SK-N-SH treated with all-trans-retinoic acid at 6 μM for 48 hours (cell line): Measurements from ENCODE around the gene INPP4B.

Source experiments
- ATAC-seq: fragments of 200-7000 bp; cut with Tn5 transposase; 3 replicates; pipeline ENCODE4 v1.9.1; 2020; ENCODE audit warnings: mild to moderate bottlenecking, moderate library complexity
- ARNTL ChIP-seq: fragments of 450-650 bp; formaldehyde crosslinking; IDR thresholded peaks from 2 replicates; pipeline ENCODE4 v1.5.0; 2020; ENCODE audit warnings: low read depth, mild to moderate bottlenecking, moderate library complexity, borderline replicate concordance
- BACH2 ChIP-seq: fragments of 250-450 bp; sonication (Bioruptor Pico); IDR thresholded peaks from 2 replicates; pipeline ENCODE4 v1.9.0; 2021; ENCODE audit warnings: mild to moderate bottlenecking, borderline replicate concordance
- CREB5 ChIP-seq: fragments of 250-450 bp; sonication (Bioruptor Pico); IDR thresholded peaks from 2 replicates; pipeline ENCODE4 v1.5.1; 2020; ENCODE audit warnings: low read depth, mild to moderate bottlenecking, moderate library complexity
- CSDC2 ChIP-seq: fragments of 250-450 bp; sonication (Bioruptor Pico); IDR thresholded peaks from 2 replicates; pipeline ENCODE4 v1.5.0; 2020; ENCODE audit warnings: mild to moderate bottlenecking, moderate library complexity
- CSRNP3 ChIP-seq: fragments of 250-450 bp; sonication (Bioruptor Pico); IDR thresholded peaks from 2 replicates; pipeline ENCODE4 v1.5.1; 2021; ENCODE audit warnings: mild to moderate bottlenecking, moderate library complexity
- ESRRG ChIP-seq: fragments of 250-450 bp; sonication (Bioruptor Pico); IDR thresholded peaks from 2 replicates; pipeline ENCODE4 v1.6.1; 2021; ENCODE audit warnings: mild to moderate bottlenecking
- GLIS3 ChIP-seq: fragments of 250-450 bp; sonication (Bioruptor Pico); IDR thresholded peaks from 2 replicates; pipeline ENCODE4 v1.5.0; 2020; ENCODE audit warnings: mild to moderate bottlenecking, moderate library complexity
- ISL1 ChIP-seq: fragments of 250-450 bp; sonication (Bioruptor Pico); IDR thresholded peaks from 2 replicates; pipeline ENCODE4 v2.1.2; 2022; ENCODE audit warnings: mild to moderate bottlenecking, moderate library complexity
- OSR1 ChIP-seq: fragments of 250-450 bp; sonication (Bioruptor Pico); IDR thresholded peaks from 2 replicates; pipeline ENCODE4 v1.8.0; 2022; ENCODE audit warnings: moderate library complexity, mild to moderate bottlenecking, inconsistent platforms
- PATZ1 ChIP-seq: fragments of 250-450 bp; sonication (Bioruptor Pico); IDR thresholded peaks from 2 replicates; pipeline ENCODE4 v1.8.0; 2020; ENCODE audit warnings: mild to moderate bottlenecking, moderate library complexity, borderline replicate concordance
- POU6F1 ChIP-seq: fragments of 250-450 bp; sonication (Bioruptor Pico); IDR thresholded peaks from 2 replicates; pipeline ENCODE4 v1.8.0; 2021; ENCODE audit warnings: low read depth, mild to moderate bottlenecking, moderate library complexity, borderline replicate concordance
- PPARA ChIP-seq: fragments of 250-450 bp; sonication (Bioruptor Pico); IDR thresholded peaks from 2 replicates; pipeline ENCODE4 v1.5.0; 2020; ENCODE audit warnings: mild to moderate bottlenecking, borderline replicate concordance
- SNAI2 ChIP-seq: fragments of 250-450 bp; sonication (Bioruptor Pico); IDR thresholded peaks from 2 replicates; pipeline ENCODE4 v1.5.0; 2020; ENCODE audit warnings: mild to moderate bottlenecking, moderate library complexity
- TCF4 ChIP-seq: fragments of 250-450 bp; sonication (Bioruptor Pico); IDR thresholded peaks from 2 replicates; pipeline ENCODE4 v1.8.0; 2021; ENCODE audit warnings: mild to moderate bottlenecking, moderate library complexity, borderline replicate concordance
- TOX ChIP-seq: fragments of 250-450 bp; sonication (Bioruptor Pico); IDR thresholded peaks from 2 replicates; pipeline ENCODE4 v1.8.0; 2021; ENCODE audit warnings: mild to moderate bottlenecking, moderate library complexity, borderline replicate concordance
- ZC3H10 ChIP-seq: fragments of 250-450 bp; sonication (Bioruptor Pico); IDR thresholded peaks from 2 replicates; pipeline ENCODE4 v1.5.1; 2021; ENCODE audit warnings: mild to moderate bottlenecking, moderate library complexity
- ZFP3 ChIP-seq: fragments of 250-450 bp; sonication (Bioruptor Pico); IDR thresholded peaks from 2 replicates; pipeline ENCODE4 v1.5.0; 2020; ENCODE audit warnings: mild to moderate bottlenecking, moderate library complexity
- ZFP30 ChIP-seq: fragments of 450-650 bp; formaldehyde crosslinking; IDR thresholded peaks from 2 replicates; pipeline ENCODE4 v1.5.0; 2022; ENCODE audit warnings: mild to moderate bottlenecking, moderate library complexity
- ZNF565 ChIP-seq: fragments of 450-650 bp; formaldehyde crosslinking; conservative IDR thresholded peaks from 2 replicates; pipeline ENCODE4 v1.5.0; 2020; ENCODE audit warnings: low read depth, mild to moderate bottlenecking, moderate library complexity
- ZNF70 ChIP-seq: fragments of 450-650 bp; formaldehyde crosslinking; IDR thresholded peaks from 2 replicates; pipeline ENCODE4 v1.5.0; 2020; ENCODE audit warnings: mild to moderate bottlenecking, moderate library complexity
- ZNF8 ChIP-seq: fragments of 450-650 bp; formaldehyde crosslinking; IDR thresholded peaks from 2 replicates; pipeline ENCODE4 v1.5.0; 2020; ENCODE audit warnings: mild to moderate bottlenecking, moderate library complexity

Gene INPP4B

GRCh38 chr4:142095886-142096605 lies 750.1 kb downstream of the INPP4B start (continued):
- TF ChIP-seq POU6F1 (CRISPR knock-in tag) (peak; percentile 72; the same call in 1 of the 2 replicates), ESRRG (CRISPR knock-in tag) (no peak), ZNF565 (no peak), ZFP3 (CRISPR knock-in tag) (no peak), SNAI2 (CRISPR knock-in tag) (0 out of 2 replicates have a peak, but pooled peaks have one; percentile 23), ARNTL (CRISPR knock-in tag) (no peak), GLIS3 (CRISPR knock-in tag) (no peak), CSRNP3 (CRISPR knock-in tag) (no peak), PPARA (CRISPR knock-in tag) (no peak)

GRCh38 chr4:142092941-142093340 lies 753.2 kb downstream of the INPP4B start:
- TF ChIP-seq ZFP30 (CRISPR knock-in tag) = no peak
- no peak for TF ChIP-seq SNAI2 (CRISPR knock-in tag)
- no peak for TF ChIP-seq BACH2 (CRISPR knock-in tag)
- no peak for TF ChIP-seq CSDC2 (CRISPR knock-in tag)
- no peak for TF ChIP-seq ISL1 (CRISPR knock-in tag)
- no peak for TF ChIP-seq ZNF565
- no peak for TF ChIP-seq ZNF70 (CRISPR knock-in tag)
- ATAC-seq = no peak

- ATAC-seq = peak; percentile 66
- TF ChIP-seq ZFP3 (CRISPR knock-in tag) (peak; percentile 57; the same call in 1 of the 2 replicates), TOX (CRISPR knock-in tag) (peak; percentile 97), ARNTL (CRISPR knock-in tag) (no peak), ZNF70 (CRISPR knock-in tag) (no peak), ISL1 (CRISPR knock-in tag) (peak; percentile 91), ESRRG (CRISPR knock-in tag) (no peak), ZC3H10 (peak; percentile 88), PPARA (CRISPR knock-in tag) (no peak), PATZ1 (peak; percentile 81), OSR1 (CRISPR knock-in tag) (no peak), CSDC2 (CRISPR knock-in tag) (no peak), CREB5 (CRISPR knock-in tag) (no peak), GLIS3 (CRISPR knock-in tag) (no peak)
Measured at GRCh38 chr4:142091691-142092182, 754.4 kb downstream of the INPP4B start.

- peak; percentile 32 for ATAC-seq
- TF ChIP-seq ISL1 (CRISPR knock-in tag) = peak; percentile 18
- no peak for TF ChIP-seq ESRRG (CRISPR knock-in tag)
- no peak for TF ChIP-seq ARNTL (CRISPR knock-in tag)
- TF ChIP-seq ZFP30 (CRISPR knock-in tag) = no peak
- no peak for TF ChIP-seq CSRNP3 (CRISPR knock-in tag)
- TF ChIP-seq TCF4 (CRISPR knock-in tag) = no peak
- TF ChIP-seq OSR1 (CRISPR knock-in tag) = no peak
- no peak for TF ChIP-seq ZNF565
- no peak for TF ChIP-seq SNAI2 (CRISPR knock-in tag)
- no peak for TF ChIP-seq POU6F1 (CRISPR knock-in tag)
- TF ChIP-seq GLIS3 (CRISPR knock-in tag) = no peak
- TF ChIP-seq ZNF70 (CRISPR knock-in tag) = no peak
- TF ChIP-seq ZFP3 (CRISPR knock-in tag) = no peak
- TF ChIP-seq CREB5 (CRISPR knock-in tag) = no peak
- no peak for TF ChIP-seq PPARA (CRISPR knock-in tag)
- no peak for TF ChIP-seq ZNF8
- no peak for TF ChIP-seq CSDC2 (CRISPR knock-in tag)
- TF ChIP-seq BACH2 (CRISPR knock-in tag) = no peak
Measured at GRCh38 chr4:142091085-142091513, 755.0 kb downstream of the INPP4B start.
